ENCODE data around the gene NME5.

GRCh38 chr5:138182808-138183207 is 43.6 kb upstream of the NME5 start:
- TF ChIP-seq CTCF (conservative IDR thresholded peaks at IDR 0.05 in 1 of 2, IDR thresholded peaks at IDR 0.05 in 1 of 2; ENCODE audit: low read depth in 1 of 2, low read length in 2 of 2) (no peak), EZH2 (IDR thresholded peaks at IDR 0.05; ENCODE audit: low read length, missing control alignments) (no peak)
